PC-9 (cell line): ENCODE measurements around the gene ZFAND2B. TPM values are rescaled to one million over a fixed set of nuclear protein-coding genes. Genes with fewer than 3 reads are reported as not detected.
"Not testable (repeated sequence)": the region's sequence is repeated elsewhere in the genome, so short reads cannot be mapped to it uniquely, and the experiment has no call there.

Experiments used
- BruUV-seq: library from RNA; stranded (reverse); fragments of 400-500 nt; replicated peaks from 2 replicates; lab custom pipeline; 2021; lab: Mats Ljungman, UMichigan
- CTCF ChIA-PET: fragments of 300-600 bp; sonication (Branson Sonifier 250); formaldehyde crosslinking; loops from one replicate; lab custom pipeline; 2022; ENCODE audit warnings: antibody characterized with exemption; lab: Charles Lee
- POLR2A ChIA-PET: fragments of 300-600 bp; sonication (Branson Sonifier 250); formaldehyde crosslinking; loops from one replicate; lab custom pipeline; 2022; ENCODE audit warnings: antibody characterized with exemption; ENCODE audit not compliant: unreplicated experiment; lab: Charles Lee
- DNase-seq, 2 experiments: peaks; one replicate each; pipeline versions ENCODE4 v3.0.0 to v3.0.0-alpha.2; 2015 to 2022; ENCODE audit warnings: mixed read lengths in 1 of 2
- H2AFZ ChIP-seq: fragments of 200-600 bp; sonication (generic); 2 replicates; pipeline ENCODE4 v1.8.1; 2017; ENCODE audit warnings: antibody characterized with exemption
- H3F3A ChIP-seq: fragments of 200-600 bp; sonication (generic); 2 replicates; pipeline ENCODE4 v1.8.1; 2017; ENCODE audit warnings: antibody characterized with exemption, mild to moderate bottlenecking, low read depth; ENCODE audit not compliant: insufficient read depth
- H3K27ac ChIP-seq: fragments of 200-600 bp; sonication (generic); 2 replicates; pipeline ENCODE4 v1.6.1; 2016; ENCODE audit warnings: mixed run types
- H3K27me3 ChIP-seq: fragments of 200-600 bp; sonication (generic); 2 replicates; pipeline ENCODE4 v1.6.1; 2016; ENCODE audit warnings: low read depth, mixed run types; ENCODE audit not compliant: insufficient read depth
- H3K36me3 ChIP-seq: fragments of 200-600 bp; sonication (generic); 2 replicates; pipeline ENCODE4 v1.6.1; 2016; ENCODE audit warnings: low read depth, mixed run types
- H3K4me1 ChIP-seq: fragments of 200-600 bp; sonication (generic); replicated peaks from 2 replicates; pipeline ENCODE4 v1.6.1; 2016; ENCODE audit warnings: mixed run types; ENCODE audit not compliant: insufficient read depth
- H3K4me2 ChIP-seq: fragments of 200-600 bp; sonication (generic); 2 replicates; pipeline ENCODE4 v1.6.1; 2017; ENCODE audit warnings: mixed run types
- H3K4me3 ChIP-seq: fragments of 200-600 bp; sonication (generic); 2 replicates; pipeline ENCODE4 v1.6.1; 2016; ENCODE audit warnings: mixed run types
- H3K79me2 ChIP-seq: fragments of 200-600 bp; sonication (generic); 2 replicates; pipeline ENCODE4 v1.6.1; 2017; ENCODE audit warnings: low read depth, mixed run types
- H3K9me2 ChIP-seq: fragments of 200-600 bp; sonication (generic); 2 replicates; pipeline ENCODE4 v1.8.1; 2017; ENCODE audit warnings: mild to moderate bottlenecking; ENCODE audit not compliant: insufficient read depth
- H3K9me3 ChIP-seq: fragments of 200-600 bp; sonication (generic); 2 replicates; pipeline ENCODE4 v1.8.1; 2016; ENCODE audit warnings: low read depth; ENCODE audit not compliant: insufficient read depth
- H4K20me1 ChIP-seq: fragments of 200-600 bp; sonication (generic); 2 replicates; pipeline ENCODE4 v1.8.1; 2017; ENCODE audit not compliant: insufficient read depth
- CTCF ChIP-seq: fragments of 200-600 bp; sonication (generic); conservative IDR thresholded peaks from 2 replicates; pipeline ENCODE4 v1.6.1; 2017; ENCODE audit warnings: mixed run types, antibody characterized with exemption, mild to moderate bottlenecking, moderate library complexity
- EZH2 ChIP-seq: fragments of 200-600 bp; sonication (generic); IDR thresholded peaks from 2 replicates; pipeline ENCODE4 v1.8.0; 2017; ENCODE audit warnings: antibody characterized with exemption, low read depth
- intact Hi-C: fragments of 100-400 bp; cut with micrococcal nuclease; formaldehyde crosslinking; loops from one replicate; pipeline ENCODE4 v1.10.0; 2022; ENCODE audit not compliant: unreplicated experiment
- total RNA-seq: library from RNA; stranded (reverse); gene quantifications from 2 replicates; pipeline ENCODE4 v1.2.3, GENCODE V29; 2021

The ZFAND2B gene
- total RNA-seq, 1 experiment from 2014 or later: 24.6 TPM

GRCh38 chr2:219253753-219254589, 47.4 kb downstream of the ZFAND2B start, which contains the start of gene TUBA4A:
TSS of gene TUBA4A (minus strand) at chr2:219253918. CDS start at chr2:219253858, 60 bp downstream.
- no peaks in the 10 kb centered on the region for H3K27me3 ChIP-seq
- BruUV-seq: no TSS peak
- CTCF ChIA-PET: interaction anchor here (0.6 kb wide), 1 partner anchor 335 kb away, joined by 7 read pairs; no protein-coding TSS in a partner anchor
- peak within 1 kb of the TSS; percentile 84 for H3K4me2 ChIP-seq
- peak; percentile 65 to 87 for DNase-seq
- H3K36me3 ChIP-seq: 0 out of 2 replicates have a peak, but pooled peaks cover 6% of the 10 kb centered on the region
- H4K20me1 ChIP-seq: no peaks in the 10 kb centered on the region
- H3K4me1 ChIP-seq: peaks cover 46% of the 10 kb centered on the region
- peaks cover 28% of the 10 kb centered on the region for H3F3A ChIP-seq
- peak within 1 kb of the TSS; percentile 43 for H3K27ac ChIP-seq
- POLR2A ChIA-PET: interaction anchor here (0.6 to 1.0 kb wide), 3 partner anchors 15 to 133 kb away, joined by 4 to 9 read pairs (median 8); partner anchors contain the start of gene DNPEP
- H2AFZ ChIP-seq: peak within 1 kb of the TSS; percentile 85
- peak within 1 kb of the TSS; percentile 87 for H3K4me3 ChIP-seq
- H3K79me2 ChIP-seq: peaks cover 26% of the 10 kb centered on the region
- intact Hi-C loops: loop anchor here (1.0 kb wide), 2 partner anchors 20 to 25 kb away; partner anchors contain the start of gene DNAJB2
- no peak for TF ChIP-seq CTCF
- H3K9me2 ChIP-seq: no peaks in the 10 kb centered on the region
- H3K9me3 ChIP-seq: no peaks in the 10 kb centered on the region

- BruUV-seq: no TSS peak
- Histone ChIP-seq H3K4me1 (peaks cover 39% of the 10 kb centered on the region), H3K27ac (no peak overlapping the region), H3F3A (peaks cover 21% of the 10 kb centered on the region), H2AFZ (peak overlapping the region; percentile 85), H3K79me2 (peaks cover 26% of the 10 kb centered on the region), H3K27me3 (no peaks in the 10 kb centered on the region), H3K4me3 (peak overlapping the region; percentile 87), H3K9me2 (no peaks in the 10 kb centered on the region), H3K4me2 (peak overlapping the region; percentile 84), H4K20me1 (no peaks in the 10 kb centered on the region), H3K36me3 (0 out of 2 replicates have a peak, but pooled peaks cover 6% of the 10 kb centered on the region), H3K9me3 (no peaks in the 10 kb centered on the region)
- CTCF ChIA-PET: interaction anchor here (0.6 kb wide), 1 partner anchor 13 kb away, joined by 4 read pairs; no protein-coding TSS in a partner anchor
- intact Hi-C loops: no loop called here
- POLR2A ChIA-PET: interaction anchor here (0.7 to 0.8 kb wide), 2 partner anchors 16 to 19 kb away, joined by 4 to 8 read pairs; no protein-coding TSS in a partner anchor
- no peak for DNase-seq
- TF ChIP-seq EZH2: no peak
- no peak for TF ChIP-seq CTCF
Observed at GRCh38 chr2:219254590-219255201, 48.1 kb downstream of the ZFAND2B start.

- H3K36me3 ChIP-seq, POLR2A ChIA-PET, H2AFZ ChIP-seq, H3K27ac ChIP-seq, H3K27me3 ChIP-seq, H3K79me2 ChIP-seq, DNase-seq, H3K4me2 ChIP-seq, intact Hi-C loops, H3K4me3 ChIP-seq, H3K9me3 ChIP-seq, H4K20me1 ChIP-seq, CTCF ChIA-PET, H3K9me2 ChIP-seq, H3F3A ChIP-seq, BruUV-seq: not testable (repeated sequence)
- peaks cover 11% of the 10 kb centered on the region for H3K4me1 ChIP-seq
Observed at GRCh38 chr2:219258942-219259341, 52.4 kb downstream of the ZFAND2B start.

Other genes with a start within 250 kb of the ZFAND2B start
- gene CDK5R2, start 247.1 kb upstream of the ZFAND2B start, total RNA-seq: 0.17 and 0.20 TPM in 2 replicates
- not detected in 2 replicates for gene FEV, start 221.6 kb upstream of the ZFAND2B start, total RNA-seq
- gene CRYBA2, start 213.4 kb upstream of the ZFAND2B start, total RNA-seq: not detected in 2 replicates
- not detected in 2 replicates for gene CFAP65, start 165.3 kb upstream of the ZFAND2B start, total RNA-seq
- not detected in 2 replicates for gene IHH, start 145.9 kb upstream of the ZFAND2B start, total RNA-seq
- 9.8 and 11.2 TPM in 2 replicates for gene NHEJ1, start 46.0 kb upstream of the ZFAND2B start, total RNA-seq
- gene SLC23A3, start 36.8 kb upstream of the ZFAND2B start, total RNA-seq: 7.1 and 7.9 TPM in 2 replicates
- gene CNPPD1, start 29.9 kb upstream of the ZFAND2B start, total RNA-seq: 36.5 and 37.1 TPM in 2 replicates
- 77.0 and 84.4 TPM in 2 replicates for gene RETREG2, start 28.5 kb upstream of the ZFAND2B start, total RNA-seq
- gene ABCB6, start 12.2 kb downstream of the ZFAND2B start, total RNA-seq: 33.7 and 41.4 TPM in 2 replicates
- 56.0 and 64.5 TPM in 2 replicates for gene ATG9A, start 22.9 kb downstream of the ZFAND2B start, total RNA-seq
- 62.2 and 65.1 TPM in 2 replicates for gene ANKZF1, start 23.0 kb downstream of the ZFAND2B start, total RNA-seq
- 7.9 and 10.8 TPM in 2 replicates for gene GLB1L, start 38.7 kb downstream of the ZFAND2B start, total RNA-seq
- 39.6 and 47.2 TPM in 2 replicates for gene STK16, start 38.7 kb downstream of the ZFAND2B start, total RNA-seq
- gene TUBA4B, start 46.5 kb downstream of the ZFAND2B start, total RNA-seq: not detected in 2 replicates
- gene TUBA4A, start 47.1 kb downstream of the ZFAND2B start, total RNA-seq: 118 and 157 TPM in 2 replicates
- gene DNAJB2, start 72.6 kb downstream of the ZFAND2B start, total RNA-seq: 38.5 and 47.5 TPM in 2 replicates
- gene PTPRN, start 102.6 kb downstream of the ZFAND2B start, total RNA-seq: not detected in 2 replicates
- gene RESP18, start 126.0 kb downstream of the ZFAND2B start, total RNA-seq: not detected in 2 replicates
- 99.1 and 107 TPM in 2 replicates for gene DNPEP, start 181.1 kb downstream of the ZFAND2B start, total RNA-seq
- 0.60 TPM in 1 of 2 replicates, not detected in the other for gene DES, start 211.6 kb downstream of the ZFAND2B start, total RNA-seq
- 46.8 and 55.8 TPM in 2 replicates for gene SPEG, start 228.1 kb downstream of the ZFAND2B start, total RNA-seq